Activated naive CD4-positive, alpha-beta T cell treated with anti-CD3 and anti-CD28 coated beads for 36 hours (primary cell): Measurements from ENCODE around the gene PHLPP2. TPM values are rescaled to one million over a fixed set of nuclear protein-coding genes. Genes with fewer than 3 reads are reported as not detected.

ENCODE experiments used
- CTCF ChIA-PET: fragments of 350-600 bp; sonication (Branson Sonifier 250); formaldehyde crosslinking; loops from one replicate; lab custom pipeline; 2021; ENCODE audit warnings: antibody characterized with exemption; lab: Charles Lee
- DNase-seq: peaks from one replicate; pipeline ENCODE4 v3.0.0-alpha.2; 2020
- H3K27ac Mint-ChIP-seq: one replicate; pipeline ENCODE4 v1.8.0; 2021; ENCODE audit warnings: mild to moderate bottlenecking, mixed read lengths
- H3K27me3 Mint-ChIP-seq: one replicate; pipeline ENCODE4 v1.8.0; 2021; ENCODE audit warnings: low read depth, mixed read lengths
- H3K36me3 Mint-ChIP-seq: one replicate; pipeline ENCODE4 v1.8.0; 2021; ENCODE audit warnings: low read depth, mixed read lengths
- H3K4me1 Mint-ChIP-seq: one replicate; pipeline ENCODE4 v1.8.0; 2021; ENCODE audit warnings: low read depth, mixed read lengths
- H3K4me3 Mint-ChIP-seq: one replicate; pipeline ENCODE4 v1.8.0; 2021; ENCODE audit warnings: mild to moderate bottlenecking, moderate library complexity, mixed read lengths
- H3K9me3 Mint-ChIP-seq: one replicate; pipeline ENCODE4 v1.8.0; 2021; ENCODE audit warnings: mixed read lengths
- intact Hi-C: fragments of 100-400 bp; cut with micrococcal nuclease; formaldehyde crosslinking; loops from one replicate; pipeline ENCODE4 v1.15.1; 2023
- total RNA-seq, 2 experiments: library from RNA; stranded (reverse); gene quantifications; one replicate each; pipeline ENCODE4 v1.2.3, GENCODE V29; 2021

PHLPP2 gene
- total RNA-seq, 2 experiments from 2014 or later = 6.0 to 6.9 TPM

DNA sequence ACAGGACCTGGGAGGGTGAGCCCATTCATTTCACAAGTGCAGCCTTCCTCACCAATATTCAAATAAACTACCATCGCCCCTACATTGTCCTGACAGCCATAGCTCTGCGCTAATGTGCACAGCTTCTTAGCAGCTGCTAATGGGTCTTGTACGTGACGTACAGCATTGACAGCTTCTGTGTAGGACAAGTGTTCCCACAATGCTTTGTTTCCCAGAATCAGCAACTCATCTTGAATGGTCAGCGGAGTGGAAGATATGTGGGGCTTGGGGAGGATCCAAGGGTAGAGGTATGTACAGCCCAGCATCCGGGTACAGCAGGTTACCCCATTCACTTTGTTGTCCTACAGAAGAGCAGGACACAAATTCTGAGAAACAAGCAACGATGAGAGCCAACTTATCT lies 74.8 kb downstream of the PHLPP2 start:
- no peak for DNase-seq
- CTCF ChIA-PET = no interaction called here
- Mint-ChIP-seq H3K9me3 (no peaks in the 10 kb centered on the region), H3K27me3 (no peaks in the 10 kb centered on the region), H3K36me3 (peaks cover 12% of the 10 kb centered on the region), H3K27ac (no peak overlapping the region), H3K4me3 (no peak overlapping the region), H3K4me1 (no peaks in the 10 kb centered on the region)
- intact Hi-C loops = no loop called here

DNA sequence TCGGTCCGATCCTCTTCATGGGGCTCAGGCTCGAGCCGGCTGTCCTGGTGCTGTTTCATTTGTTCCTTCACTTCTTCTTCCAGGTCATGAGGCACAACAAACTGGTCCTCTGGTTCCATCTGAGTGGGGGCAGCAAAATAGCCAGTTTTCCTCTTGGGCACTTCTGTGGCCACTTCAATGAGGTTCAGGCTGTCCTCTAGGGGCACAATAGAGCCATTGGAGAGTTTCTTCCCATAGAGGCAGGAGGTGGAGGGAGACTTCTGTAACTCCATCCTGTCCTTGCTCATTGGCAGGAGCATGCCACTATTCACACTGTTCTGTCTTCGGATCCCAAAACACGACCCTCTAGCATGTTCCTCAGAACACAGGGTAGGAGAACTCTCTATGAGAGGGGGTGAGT lies 75.6 kb downstream of the PHLPP2 start:
- CTCF ChIA-PET = no interaction called here
- intact Hi-C loops = no loop called here
- no peak overlapping the region for H3K27ac Mint-ChIP-seq

DNA sequence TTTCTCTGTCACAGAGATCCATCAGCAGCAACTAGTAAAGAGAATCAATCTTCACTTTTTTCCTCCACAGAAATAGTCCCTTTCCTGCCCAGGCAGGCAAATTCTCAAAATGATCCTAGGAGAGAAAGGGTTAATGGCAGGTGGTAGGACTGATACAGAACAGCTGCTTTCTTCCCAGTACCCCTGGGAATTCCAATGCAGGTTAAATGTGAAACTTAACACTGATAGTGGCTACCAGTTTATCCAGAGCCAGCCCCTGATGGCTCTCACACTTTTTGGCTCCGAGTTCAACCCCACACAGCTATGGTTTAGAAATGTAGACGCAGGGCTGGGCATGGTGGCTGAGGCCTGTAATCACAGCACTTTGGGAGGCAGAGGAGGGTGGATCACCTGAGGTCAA lies 76.3 kb downstream of the PHLPP2 start:
- Mint-ChIP-seq H3K9me3 (no peaks in the 10 kb centered on the region), H3K4me3 (no peak overlapping the region), H3K27me3 (no peaks in the 10 kb centered on the region), H3K27ac (no peak overlapping the region), H3K36me3 (peaks cover 12% of the 10 kb centered on the region), H3K4me1 (no peaks in the 10 kb centered on the region)
- intact Hi-C loops = no loop called here
- CTCF ChIA-PET = no interaction called here
- DNase-seq = no peak

More for the DNA sequence above, 75.6 kb downstream of the PHLPP2 start:
- no peak for DNase-seq
- Mint-ChIP-seq H3K36me3 (peaks cover 12% of the 10 kb centered on the region), H3K9me3 (no peaks in the 10 kb centered on the region), H3K27me3 (no peaks in the 10 kb centered on the region), H3K4me3 (no peak overlapping the region), H3K4me1 (no peaks in the 10 kb centered on the region)

DNA sequence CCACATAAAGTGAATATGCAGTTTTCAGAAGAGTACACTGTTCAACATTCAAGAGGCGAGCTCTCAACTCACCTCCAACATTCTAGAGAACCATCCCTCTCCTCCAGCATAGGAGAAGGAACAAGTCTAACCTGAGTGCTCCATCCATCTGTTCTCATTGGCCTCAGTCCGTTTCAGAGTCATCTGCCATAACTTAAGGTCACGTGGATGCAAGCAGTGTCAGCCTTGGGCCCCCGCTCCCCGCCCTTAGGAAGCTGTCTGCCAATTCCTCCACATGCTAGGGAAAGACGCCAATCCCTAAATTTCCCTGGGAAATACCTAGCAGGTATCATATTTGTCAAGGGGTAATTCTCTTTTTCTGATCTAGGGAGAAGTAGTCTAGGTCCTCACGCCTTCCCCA lies 77.1 kb downstream of the PHLPP2 start:
- no peak overlapping the region for H3K27ac Mint-ChIP-seq
- H3K27me3 Mint-ChIP-seq = no peaks in the 10 kb centered on the region
- H3K36me3 Mint-ChIP-seq = peaks cover 11% of the 10 kb centered on the region
- intact Hi-C loops = no loop called here
- CTCF ChIA-PET = no interaction called here
- H3K9me3 Mint-ChIP-seq = no peaks in the 10 kb centered on the region
- H3K4me3 Mint-ChIP-seq = no peak overlapping the region
- no peaks in the 10 kb centered on the region for H3K4me1 Mint-ChIP-seq
- no peak for DNase-seq

DNA sequence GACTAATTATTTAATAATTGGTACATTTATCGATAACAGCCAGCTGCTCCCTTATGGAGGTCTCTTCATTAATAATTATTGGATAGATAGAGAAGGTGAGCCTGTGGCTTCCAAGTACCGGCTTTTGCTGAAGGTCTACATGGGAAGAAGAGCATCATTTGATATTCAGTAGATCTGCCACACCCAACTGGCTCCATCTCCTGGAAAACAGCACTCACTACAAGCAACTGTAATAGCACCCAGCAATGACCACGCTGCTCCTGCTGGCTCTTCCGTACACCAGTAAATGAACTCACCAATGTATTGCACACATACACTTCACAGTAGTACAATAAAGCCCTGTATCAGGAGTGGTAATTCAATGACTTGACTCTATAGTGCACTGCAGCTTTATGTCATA lies 79.1 kb downstream of the PHLPP2 start:
- Mint-ChIP-seq H3K4me1 (no peaks in the 10 kb centered on the region), H3K9me3 (no peaks in the 10 kb centered on the region), H3K27ac (no peak overlapping the region), H3K36me3 (peaks cover 7% of the 10 kb centered on the region), H3K4me3 (no peak overlapping the region), H3K27me3 (no peaks in the 10 kb centered on the region)
- no peak for DNase-seq
- CTCF ChIA-PET = interaction anchor here (0.6 to 1.7 kb wide), 2 partner anchors 8 to 249 kb away, joined by 4 read pairs; no protein-coding TSS in a partner anchor
- intact Hi-C loops = no loop called here

DNA sequence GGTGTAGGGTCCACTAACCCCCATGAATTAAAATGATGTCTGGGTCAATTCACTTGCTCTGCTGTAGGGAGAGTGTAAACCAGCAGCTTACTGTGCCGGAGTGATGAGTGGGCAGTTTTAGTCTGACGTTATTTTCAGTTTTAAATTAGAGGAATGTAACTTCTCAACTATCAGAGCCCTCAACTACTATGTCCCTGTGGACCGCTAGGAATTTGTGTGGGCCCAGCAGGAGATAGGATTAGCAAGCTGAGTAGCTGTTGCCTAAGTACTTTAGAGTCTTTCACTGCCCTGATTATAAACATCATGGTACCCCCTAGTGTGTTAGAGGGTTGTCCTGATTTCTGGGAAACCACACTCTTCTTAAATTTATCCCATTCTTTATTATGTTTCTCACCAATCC lies 87.1 kb downstream of the PHLPP2 start:
- no peaks in the 10 kb centered on the region for H3K9me3 Mint-ChIP-seq
- H3K27ac Mint-ChIP-seq = no peak overlapping the region
- no peak overlapping the region for H3K4me3 Mint-ChIP-seq
- no peaks in the 10 kb centered on the region for H3K27me3 Mint-ChIP-seq
- H3K36me3 Mint-ChIP-seq = peaks cover 4% of the 10 kb centered on the region
- CTCF ChIA-PET = no interaction called here
- intact Hi-C loops = no loop called here
- no peaks in the 10 kb centered on the region for H3K4me1 Mint-ChIP-seq
- no peak for DNase-seq

DNA sequence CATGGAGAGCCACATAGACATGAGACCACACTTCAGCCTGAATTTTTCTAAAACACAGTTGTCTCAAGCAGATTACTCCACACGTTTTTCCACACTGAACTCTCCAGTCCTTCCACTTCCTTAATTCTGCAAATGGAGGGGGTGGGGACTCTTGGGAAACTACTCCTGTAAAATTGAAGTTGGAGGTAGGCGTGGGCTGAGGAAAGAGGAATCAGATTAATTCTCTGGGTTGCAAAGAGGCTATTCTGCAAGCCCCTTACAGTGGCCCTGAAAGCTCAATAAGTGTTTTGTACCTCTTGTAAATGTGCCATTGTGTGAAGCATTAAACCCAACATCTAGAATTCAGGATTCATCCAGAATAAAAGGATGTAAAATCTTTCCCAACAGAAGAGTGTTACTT lies 88.9 kb downstream of the PHLPP2 start:
- Mint-ChIP-seq H3K36me3 (peaks cover 4% of the 10 kb centered on the region), H3K4me3 (no peak overlapping the region), H3K9me3 (no peaks in the 10 kb centered on the region), H3K4me1 (no peaks in the 10 kb centered on the region), H3K27me3 (no peaks in the 10 kb centered on the region), H3K27ac (no peak overlapping the region)
- DNase-seq = no peak
- CTCF ChIA-PET = interaction anchor here (0.7 to 1.9 kb wide), 2 partner anchors 25 to 276 kb away, joined by 3 to 5 read pairs; no protein-coding TSS in a partner anchor
- intact Hi-C loops = no loop called here

DNA sequence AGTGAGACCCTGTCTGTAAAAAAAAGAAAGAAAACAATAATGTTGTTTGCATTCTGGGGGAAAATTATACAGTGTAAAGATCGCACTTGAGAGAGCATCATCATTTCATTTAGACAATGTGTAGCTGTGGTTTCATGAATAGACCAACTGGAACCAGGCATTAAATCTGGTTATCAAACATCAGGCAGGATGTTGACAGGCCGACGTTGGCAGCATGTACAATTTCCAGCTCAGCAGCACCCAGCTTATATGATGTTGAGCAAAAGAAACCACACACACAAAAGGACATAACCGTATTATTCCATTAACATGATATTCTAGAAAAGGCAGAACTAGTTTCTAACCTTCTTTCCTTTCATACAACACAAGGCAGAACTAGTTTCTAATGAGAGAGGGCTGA lies 92.7 kb downstream of the PHLPP2 start:
- Mint-ChIP-seq H3K9me3 (no peaks in the 10 kb centered on the region), H3K27ac (no peak overlapping the region), H3K36me3 (no peaks in the 10 kb centered on the region), H3K4me1 (no peaks in the 10 kb centered on the region), H3K27me3 (peaks cover 10% of the 10 kb centered on the region), H3K4me3 (no peak overlapping the region)
- intact Hi-C loops = no loop called here
- CTCF ChIA-PET = interaction anchor here (1.3 kb wide), 1 partner anchor 21 kb away, joined by 3 read pairs; no protein-coding TSS in a partner anchor
- no peak for DNase-seq

DNA sequence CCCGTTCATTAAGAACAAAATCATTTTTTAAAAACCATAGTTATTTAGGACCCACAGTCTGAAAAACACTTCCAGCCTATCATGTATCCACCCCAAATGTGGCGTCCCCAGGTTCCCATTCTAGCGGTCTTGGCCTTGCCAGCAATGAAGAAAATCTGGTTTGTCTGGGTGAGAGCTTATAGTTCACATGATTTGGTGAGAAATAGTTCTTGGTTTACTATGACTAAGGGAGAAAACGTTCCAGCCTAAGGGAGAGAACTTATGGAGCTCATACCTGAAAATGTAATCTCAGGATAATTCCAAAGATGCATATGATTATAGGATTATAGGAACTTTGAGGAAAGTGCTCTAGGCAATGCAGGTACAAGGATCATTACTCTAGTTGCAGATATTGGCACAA lies 93.7 kb downstream of the PHLPP2 start:
- Mint-ChIP-seq H3K36me3 (no peaks in the 10 kb centered on the region), H3K4me1 (no peaks in the 10 kb centered on the region), H3K9me3 (no peaks in the 10 kb centered on the region), H3K4me3 (no peak overlapping the region), H3K27me3 (peaks cover 12% of the 10 kb centered on the region), H3K27ac (no peak overlapping the region)
- intact Hi-C loops = no loop called here
- CTCF ChIA-PET = interaction anchor here (0.8 kb wide), 1 partner anchor 22 kb away, joined by 3 read pairs; no protein-coding TSS in a partner anchor
- no peak for DNase-seq

DNA sequence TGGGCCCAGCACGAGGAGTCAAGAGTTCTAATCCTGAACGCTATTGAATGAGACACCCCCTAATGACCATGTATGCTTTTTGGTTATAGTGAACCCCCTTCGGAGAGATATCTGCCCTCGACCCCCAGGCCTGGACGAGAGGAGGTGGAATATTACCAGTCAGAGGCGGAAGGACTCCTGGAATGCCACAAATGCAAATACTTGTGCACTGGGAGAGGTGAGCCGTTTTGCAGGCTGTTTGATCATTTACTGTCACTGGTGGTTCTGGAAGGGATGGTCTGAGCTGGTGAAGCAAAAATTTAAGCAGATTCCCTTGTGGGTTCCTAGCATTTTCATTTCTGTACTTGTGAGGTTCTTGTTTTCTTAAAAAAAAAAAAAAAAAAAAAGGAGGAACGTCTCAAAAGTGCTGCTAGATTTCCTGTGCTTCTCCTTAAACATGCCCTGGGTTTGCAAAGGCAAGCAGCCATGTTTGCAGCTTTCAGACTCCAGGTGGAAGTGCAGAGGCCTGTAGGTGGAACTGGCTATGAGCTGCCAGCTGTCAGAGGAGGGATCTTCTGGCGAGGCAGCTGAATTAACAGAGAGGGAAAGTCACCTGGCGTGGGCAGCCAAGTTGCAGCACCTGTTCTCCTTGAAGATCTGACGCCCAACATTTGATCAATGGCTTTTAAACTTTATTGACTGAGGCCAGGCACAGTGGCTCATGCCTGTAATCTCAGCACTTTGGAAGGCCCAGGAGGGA lies 95.1 kb downstream of the PHLPP2 start:
- Mint-ChIP-seq H3K27me3 (peaks cover 12% of the 10 kb centered on the region), H3K27ac (no peak overlapping the region), H3K4me1 (no peaks in the 10 kb centered on the region), H3K4me3 (no peak overlapping the region), H3K36me3 (no peaks in the 10 kb centered on the region), H3K9me3 (no peaks in the 10 kb centered on the region)
- no peak for DNase-seq
- CTCF ChIA-PET = interaction anchor here (1.4 kb wide), 1 partner anchor 18 kb away, joined by 4 read pairs; no protein-coding TSS in a partner anchor
- intact Hi-C loops = no loop called here

DNA sequence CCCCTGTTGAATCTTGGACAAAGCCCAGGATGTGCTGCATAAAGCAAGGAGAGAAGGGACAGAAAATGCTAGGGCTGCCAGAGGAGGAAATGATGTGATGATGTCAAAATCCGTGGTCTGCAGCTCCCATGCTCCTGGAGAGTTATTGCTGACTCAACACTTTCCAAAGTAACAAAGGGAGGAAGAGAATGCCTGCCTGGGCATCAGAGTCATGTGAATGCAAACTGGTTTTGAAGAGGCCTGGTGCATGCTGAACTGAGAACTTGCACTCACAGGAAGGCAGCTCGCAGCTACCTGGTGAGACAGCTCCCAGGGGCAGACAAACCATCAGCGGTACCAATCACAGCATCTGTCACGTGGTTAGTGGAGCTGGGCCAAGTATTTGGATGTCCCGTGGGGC lies 95.7 kb downstream of the PHLPP2 start:
- Mint-ChIP-seq H3K36me3 (no peaks in the 10 kb centered on the region), H3K27me3 (peaks cover 12% of the 10 kb centered on the region), H3K9me3 (no peaks in the 10 kb centered on the region), H3K4me3 (no peak overlapping the region), H3K4me1 (no peaks in the 10 kb centered on the region), H3K27ac (no peak overlapping the region)
- DNase-seq = no peak
- intact Hi-C loops = no loop called here
- CTCF ChIA-PET = interaction anchor here (1.4 kb wide), 1 partner anchor 18 kb away, joined by 4 read pairs; no protein-coding TSS in a partner anchor

DNA sequence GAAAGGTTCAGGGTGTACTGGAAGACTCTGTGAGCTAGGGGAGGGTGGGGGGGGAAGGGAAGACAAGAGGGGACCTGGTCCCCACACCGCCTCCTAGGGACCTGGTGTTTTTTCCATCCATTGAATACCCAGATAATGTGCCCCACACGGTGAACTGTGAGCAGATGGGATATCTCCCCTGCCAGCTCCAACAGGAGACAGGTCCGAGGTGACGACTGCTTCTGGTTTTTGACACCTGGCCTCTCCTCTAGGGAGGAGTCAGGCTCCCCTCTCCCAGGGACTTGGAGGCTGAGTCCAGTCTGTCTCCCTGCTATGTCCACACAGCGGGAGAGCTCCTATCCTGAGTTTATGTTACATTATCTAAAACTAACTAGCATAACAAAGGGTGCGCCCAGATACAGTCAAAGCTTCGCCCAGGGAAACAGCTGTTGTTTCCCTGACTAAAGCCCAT lies 96.7 kb downstream of the PHLPP2 start:
- H3K4me3 Mint-ChIP-seq = no peak overlapping the region
- H3K27me3 Mint-ChIP-seq = peaks cover 12% of the 10 kb centered on the region
- CTCF ChIA-PET = interaction anchor here (0.6 kb wide), 1 partner anchor 265 kb away, joined by 3 read pairs; no protein-coding TSS in a partner anchor
- no peaks in the 10 kb centered on the region for H3K36me3 Mint-ChIP-seq
- H3K9me3 Mint-ChIP-seq = no peaks in the 10 kb centered on the region
- H3K27ac Mint-ChIP-seq = no peak overlapping the region
- intact Hi-C loops = no loop called here
- H3K4me1 Mint-ChIP-seq = no peaks in the 10 kb centered on the region
- DNase-seq = no peak

DNA sequence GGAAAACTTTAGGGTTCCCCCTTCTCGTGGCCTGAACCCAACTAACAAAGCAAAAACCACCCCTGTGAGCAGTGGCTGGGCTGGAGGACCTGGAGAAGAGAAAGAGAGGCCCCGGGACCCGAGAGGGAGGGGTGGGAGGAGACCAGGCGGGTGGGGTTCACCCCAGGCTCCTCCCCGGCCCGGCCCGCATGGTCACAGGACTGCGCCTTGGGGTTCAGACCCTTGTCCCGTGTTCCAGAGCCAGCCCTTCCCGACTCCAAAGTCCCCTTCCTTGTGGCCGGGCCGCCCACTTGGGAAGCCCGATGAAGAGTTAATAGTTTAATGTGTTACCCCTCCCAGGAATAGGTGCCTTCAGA lies 97.7 kb downstream of the PHLPP2 start:
- H3K4me3 Mint-ChIP-seq = peak overlapping the region; percentile 28
- H3K27ac Mint-ChIP-seq = no peak overlapping the region
- peaks cover 12% of the 10 kb centered on the region for H3K27me3 Mint-ChIP-seq
- H3K4me1 Mint-ChIP-seq = peaks cover 5% of the 10 kb centered on the region
- no peak for DNase-seq
- H3K36me3 Mint-ChIP-seq = no peaks in the 10 kb centered on the region
- intact Hi-C loops = no loop called here
- H3K9me3 Mint-ChIP-seq = no peaks in the 10 kb centered on the region
- CTCF ChIA-PET = no interaction called here
